Liver (tissue), 9 donors: Measurements from ENCODE around the gene SEC31B. TPM values are rescaled to one million over a fixed set of nuclear protein-coding genes. Genes with fewer than 3 reads are reported as not detected.
A peak's percentile ranks its signal among the peaks of the same experiment; 100 is the strongest.

Experiments used
- DNase-seq: peaks from one replicate; pipeline ENCODE4 v3.0.0-alpha.2; 2017; ENCODE audit warnings: low spot score
- H3K27ac ChIP-seq, 2 donors: one replicate each; pipeline ENCODE4 v1.7.0; 2013; ENCODE audit warnings: inconsistent platforms in 2 of 2, low read length in 2 of 2, control low read depth in 1 of 2, low read depth in 1 of 2, mild to moderate bottlenecking in 1 of 2
- H3K27me3 ChIP-seq, 4 donors: one replicate each; pipeline versions ENCODE4 v1.6.1 to v1.7.0; 2013; ENCODE audit warnings: low read length in 3 of 4, inconsistent platforms in 1 of 4, mild to moderate bottlenecking in 1 of 4, moderate library complexity in 1 of 4; ENCODE audit not compliant: control insufficient read depth in 4 of 4, insufficient read depth in 4 of 4
- H3K36me3 ChIP-seq, 4 donors: one replicate each; pipeline versions ENCODE4 v1.6.1 to v1.7.0; 2013; ENCODE audit warnings: low read length in 3 of 4, mild to moderate bottlenecking in 3 of 4, low read depth in 1 of 4, moderate library complexity in 1 of 4; ENCODE audit not compliant: control insufficient read depth in 4 of 4, insufficient read depth in 3 of 4
- H3K4me1 ChIP-seq, 4 donors: one replicate each; pipeline versions ENCODE4 v1.6.1 to v1.7.0; 2013; ENCODE audit warnings: low read length in 3 of 4, mild to moderate bottlenecking in 3 of 4, moderate library complexity in 1 of 4; ENCODE audit not compliant: control insufficient read depth in 4 of 4, insufficient read depth in 4 of 4
- H3K4me3 ChIP-seq, 3 donors: one replicate each; pipeline versions ENCODE4 v1.6.1 to v1.7.0; 2013; ENCODE audit warnings: low read length in 3 of 3, control low read depth in 1 of 3, low read depth in 1 of 3, mild to moderate bottlenecking in 1 of 3
- H3K9ac ChIP-seq, 2 donors: one replicate each; pipeline ENCODE4 v1.7.0; 2013; ENCODE audit warnings: low read length in 2 of 2, mild to moderate bottlenecking in 2 of 2, moderate library complexity in 2 of 2, control low read depth in 1 of 2, low read depth in 1 of 2
- H3K9me3 ChIP-seq, 4 donors: one replicate each; pipeline versions ENCODE4 v1.6.1 to v1.7.0; 2013; ENCODE audit warnings: low read length in 3 of 4; ENCODE audit not compliant: control insufficient read depth in 4 of 4
- CTCF ChIP-seq: fragments of 150-350 bp; IDR thresholded peaks from 2 replicates; pipeline ENCODE4 v1.5.1; 2017; ENCODE audit warnings: improper control_type of control experiment, low read depth, low read length; ENCODE audit not compliant: missing input control
- EGR1 ChIP-seq, 2 donors: IDR thresholded peaks; 2 replicates each; pipeline ENCODE4 v1.6.1; 2016 to 2018; ENCODE audit warnings: antibody characterized with exemption in 2 of 2, low read depth in 2 of 2
- FOXA1 ChIP-seq: IDR thresholded peaks from 2 replicates; pipeline ENCODE4 v1.6.1; 2016; ENCODE audit warnings: antibody characterized with exemption
- FOXA2 ChIP-seq: IDR thresholded peaks from 2 replicates; pipeline ENCODE4 v1.6.1; 2016; ENCODE audit warnings: antibody characterized with exemption
- GABPA ChIP-seq, 2 donors: IDR thresholded peaks in 1 of 2; conservative IDR thresholded peaks in 1 of 2; 2 replicates each; pipeline ENCODE4 v1.6.1; 2016; ENCODE audit warnings: antibody characterized with exemption in 2 of 2, mild to moderate bottlenecking in 1 of 2, moderate library complexity in 1 of 2
- HNF4A ChIP-seq, 2 donors: conservative IDR thresholded peaks; 2 replicates each; pipeline ENCODE4 v1.6.1; 2016; ENCODE audit warnings: antibody characterized with exemption in 2 of 2, mild to moderate bottlenecking in 2 of 2
- HNF4G ChIP-seq: IDR thresholded peaks from 2 replicates; pipeline ENCODE4 v1.6.1; 2016; ENCODE audit warnings: antibody characterized with exemption
- JUND ChIP-seq, 2 donors: IDR thresholded peaks; 2 replicates each; pipeline ENCODE4 v1.6.1; 2016; ENCODE audit warnings: antibody characterized with exemption in 2 of 2
- NR2F2 ChIP-seq: IDR thresholded peaks from 2 replicates; pipeline ENCODE4 v1.6.1; 2016; ENCODE audit warnings: antibody characterized with exemption
- RAD21 ChIP-seq, 2 donors: IDR thresholded peaks; 2 replicates each; pipeline ENCODE4 v1.6.1; 2016; ENCODE audit warnings: antibody characterized with exemption in 2 of 2, mild to moderate bottlenecking in 2 of 2
- RXRA ChIP-seq, 2 donors: IDR thresholded peaks; 2 replicates each; pipeline ENCODE4 v1.6.1; 2017 to 2018; ENCODE audit warnings: antibody characterized with exemption in 2 of 2, mild to moderate bottlenecking in 1 of 2
- SP1 ChIP-seq: IDR thresholded peaks from 2 replicates; pipeline ENCODE4 v1.6.1; 2018; ENCODE audit warnings: antibody characterized with exemption, mild to moderate bottlenecking
- TAF1 ChIP-seq: conservative IDR thresholded peaks from 2 replicates; pipeline ENCODE4 v1.6.1; 2016; ENCODE audit warnings: antibody characterized with exemption, mild to moderate bottlenecking
- YY1 ChIP-seq: IDR thresholded peaks from 2 replicates; pipeline ENCODE4 v1.6.1; 2016; ENCODE audit warnings: antibody characterized with exemption, mild to moderate bottlenecking
- ZBTB33 ChIP-seq: IDR thresholded peaks from 2 replicates; pipeline ENCODE4 v1.6.1; 2016; ENCODE audit warnings: antibody characterized with exemption
- WGBS: extraction: QIAGEN DNeasy Blood & Tissue Kit; methylation state at CpG from one replicate; pipeline ENCODE4 v1.1.7; 2013; 5-methylcytosine and 5-hydroxymethylcytosine counted together
- polyA plus RNA-seq, 2 donors: library from polyadenylated mRNA; stranded (reverse) in 1 of 2; unstranded in 1 of 2; fragments of 200-250 nt in 1 of 2; fragments of >200 nt in 1 of 2; fragmentation: Nextera tagmentation in 1 of 2; extraction: Ambion mirVana in 1 of 2; gene quantifications; one replicate each; pipeline versions ENCODE4 v1.2.1 to v1.2.3, GENCODE V29; 2013 to 2015
- total RNA-seq, 2 donors: library from RNA; depleted of rRNA; stranded (reverse); fragments of >200 nt; gene quantifications; one replicate each; pipeline ENCODE4 v1.2.3, GENCODE V29; 2014
- TF ChIP-seq, protein P1 (sequence below): IDR thresholded peaks from 2 replicates; pipeline ENCODE4 v1.6.1; 2016; ENCODE audit warnings: antibody characterized with exemption
- TF ChIP-seq, protein P2 (sequence below): IDR thresholded peaks from 2 replicates; pipeline ENCODE4 v1.6.1; 2016; ENCODE audit warnings: antibody characterized with exemption
- donor health status: healthy.
- donor health status: healthy.
- donor health status: healthy.
- donor health status: healthy.
- donor health status: healthy.

The SEC31B gene
- total and polyA plus RNA-seq, 4 donors, result 1.3 to 6.6 (median 3.8) TPM

DNA sequence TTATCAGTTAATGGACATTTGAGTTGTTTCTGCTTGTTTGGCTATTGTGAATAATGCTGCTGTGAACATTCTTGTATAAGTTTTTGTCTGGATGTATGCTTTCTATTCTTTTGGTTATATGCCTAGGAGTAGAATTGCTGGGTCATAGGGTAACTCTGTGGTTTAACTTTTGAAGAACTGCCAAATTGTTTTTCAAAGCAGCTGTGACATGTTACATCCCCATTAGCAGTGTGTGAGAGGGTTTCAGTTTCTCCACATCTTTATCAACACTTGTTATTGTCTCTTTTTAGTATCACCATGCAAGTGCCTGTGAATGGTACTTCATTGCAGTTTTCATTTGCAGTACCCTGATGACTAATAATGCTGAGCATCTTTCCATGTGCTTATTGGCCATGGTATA lies 12.1 kb upstream of the SEC31B start:
- TF ChIP-seq NR2F2 (no peak), RAD21 (IDR thresholded peaks at IDR 0.05) (no peak), JUND (IDR thresholded peaks at IDR 0.05) (no peak), CTCF (no peak), RXRA (IDR thresholded peaks at IDR 0.05) (no peak), TAF1 (no peak), GABPA (IDR thresholded peaks at IDR 0.05 in 1 of 2, conservative IDR thresholded peaks at IDR 0.05 in 1 of 2) (no peak), SP1 (no peak), YY1 (no peak), HNF4A (conservative IDR thresholded peaks at IDR 0.05) (no peak), ZBTB33 (no peak), HNF4G (no peak), FOXA1 (no peak), FOXA2 (no peak)
- TF ChIP-seq, protein P1, sequence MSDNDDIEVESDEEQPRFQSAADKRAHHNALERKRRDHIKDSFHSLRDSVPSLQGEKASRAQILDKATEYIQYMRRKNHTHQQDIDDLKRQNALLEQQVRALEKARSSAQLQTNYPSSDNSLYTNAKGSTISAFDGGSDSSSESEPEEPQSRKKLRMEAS, result no peak
- TF ChIP-seq, protein P2, sequence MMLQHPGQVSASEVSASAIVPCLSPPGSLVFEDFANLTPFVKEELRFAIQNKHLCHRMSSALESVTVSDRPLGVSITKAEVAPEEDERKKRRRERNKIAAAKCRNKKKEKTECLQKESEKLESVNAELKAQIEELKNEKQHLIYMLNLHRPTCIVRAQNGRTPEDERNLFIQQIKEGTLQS, result no peak
- H3K9ac ChIP-seq, result no peak overlapping the region
- no peak overlapping the region for H3K4me3 ChIP-seq
- H3K9me3 ChIP-seq, result no peaks in the 10 kb centered on the region
- H3K36me3 ChIP-seq, result peaks cover 0 to 3% (median 3%) of the 10 kb centered on the region in 4 donors
- peaks cover 4 to 36% (median 19%) of the 10 kb centered on the region in 4 donors for H3K4me1 ChIP-seq
- no peaks in the 10 kb centered on the region for H3K27me3 ChIP-seq
- no peak overlapping the region for H3K27ac ChIP-seq
- no peak for DNase-seq

- WGBS, result 1% methylated on average over 43 of the region's 43 CpGs
- Histone ChIP-seq H3K9me3 (no peaks in the 10 kb centered on the region), H3K4me3 (peak within 1 kb of the TSS; percentile 74 to 92 (median 89)), H3K9ac (peak within 1 kb of the TSS; percentile 55 to 82), H3K4me1 (peaks cover 0 to 20% (median 9%) of the 10 kb centered on the region in 4 donors), H3K27ac (peak within 1 kb of the TSS; percentile 38 to 50), H3K27me3 (no peaks in the 10 kb centered on the region), H3K36me3 (peaks cover 0 to 18% (median 15%) of the 10 kb centered on the region in 4 donors)
- DNase-seq, result peak; percentile 87
- no peak for TF ChIP-seq RAD21 (IDR thresholded peaks at IDR 0.05)
- TF ChIP-seq EGR1 (IDR thresholded peaks at IDR 0.05; ENCODE audit: low read depth in 2 of 2), result no peak
- peak in 1 of 2 donors; percentile 86 for TF ChIP-seq GABPA (IDR thresholded peaks at IDR 0.05 in 1 of 2, conservative IDR thresholded peaks at IDR 0.05 in 1 of 2)
- TF ChIP-seq CTCF, result no peak
- no peak for TF ChIP-seq FOXA1
- peak in 1 of 2 donors; percentile 42 for TF ChIP-seq HNF4A (conservative IDR thresholded peaks at IDR 0.05)
- TF ChIP-seq, protein P1, result no peak
- peak; percentile 99 for TF ChIP-seq YY1
- TF ChIP-seq ZBTB33, result peak; percentile 89
- no peak for TF ChIP-seq TAF1
- TF ChIP-seq HNF4G, result no peak
- TF ChIP-seq SP1, result peak; percentile 41
- TF ChIP-seq, protein P2, result no peak
Observed at GRCh38 chr10:100529475-100530298, 10.0 kb upstream of the SEC31B start, which contains the start of gene NDUFB8. NDUFB8 (minus strand) TSS chr10:100529871; CDS start chr10:100529851, 20 bp downstream.
